ENCODE data around the gene NPAS3.

The NPAS3 gene

GRCh38 chr14:33567731-33568130, 629.1 kb downstream of the NPAS3 start:
- no peak for DNase-seq

- no peak for DNase-seq
Observed at GRCh38 chr14:33568935-33569579, 630.4 kb downstream of the NPAS3 start.

- no peak for DNase-seq
Observed at GRCh38 chr14:33569821-33570687, 631.4 kb downstream of the NPAS3 start.

DNA sequence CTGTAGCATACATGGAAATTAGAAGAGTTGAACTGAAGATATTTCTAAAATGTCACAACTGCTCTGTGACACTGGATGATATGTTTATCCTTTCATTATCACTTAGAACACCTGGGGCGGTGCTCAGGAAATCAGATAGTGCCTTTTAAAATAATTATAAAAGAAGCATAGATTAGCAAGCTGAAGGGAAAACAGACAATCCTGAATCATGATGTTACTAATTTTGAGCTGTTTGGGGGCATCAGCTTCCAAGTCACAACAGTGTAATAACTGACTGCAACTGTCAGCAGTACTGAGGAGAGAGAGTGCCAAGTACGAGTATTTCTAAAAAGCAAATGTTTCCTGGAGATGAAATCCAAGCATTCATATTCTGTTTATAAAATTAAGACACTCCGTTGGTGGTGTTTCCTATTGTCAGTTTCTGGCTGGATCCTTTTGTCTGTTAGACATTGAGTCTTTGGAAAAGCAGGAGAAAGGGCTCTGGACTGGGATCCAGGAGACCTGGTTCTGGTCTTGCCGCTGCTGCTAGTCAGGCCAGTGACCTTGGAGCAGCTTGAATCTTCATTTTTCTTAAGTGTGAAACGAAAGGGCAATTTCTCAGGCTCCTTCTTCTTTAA, 632.1 kb downstream of the NPAS3 start:
- no peak for DNase-seq

- no peak for DNase-seq
Observed at GRCh38 chr14:33573301-33573880, 634.7 kb downstream of the NPAS3 start.

DNA sequence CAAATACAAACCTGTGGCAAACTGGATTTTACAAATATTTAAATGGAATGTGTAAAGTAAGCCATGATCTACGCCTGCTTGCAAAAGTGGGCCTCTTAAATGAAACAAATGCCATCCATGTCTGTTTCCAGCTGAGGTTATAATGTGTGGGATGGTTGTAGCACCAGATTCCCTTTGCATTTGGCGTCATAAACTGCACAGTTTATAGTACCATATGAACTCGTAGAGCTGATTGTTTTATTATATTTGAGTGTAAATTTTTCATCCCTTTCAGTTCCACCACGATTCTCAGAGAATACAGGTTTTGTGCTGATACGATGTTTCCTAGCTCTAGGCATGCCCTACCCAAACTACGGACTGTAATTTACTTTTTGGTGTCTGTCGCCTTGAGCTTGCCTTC, 637.3 kb downstream of the NPAS3 start:
- DNase-seq, result no peak

- DNase-seq, result no peak
Observed at GRCh38 chr14:33578461-33579216, 640.0 kb downstream of the NPAS3 start.

- DNase-seq, result no peak
Observed at GRCh38 chr14:33580231-33580749, 641.6 kb downstream of the NPAS3 start.

- DNase-seq, result no peak
Observed at GRCh38 chr14:33580841-33581240, 642.2 kb downstream of the NPAS3 start.

GRCh38 chr14:33584697-33585096, 646.0 kb downstream of the NPAS3 start:
- no peak for DNase-seq

- DNase-seq, result no peak
Observed at GRCh38 chr14:33586806-33587205, 648.1 kb downstream of the NPAS3 start.

DNA sequence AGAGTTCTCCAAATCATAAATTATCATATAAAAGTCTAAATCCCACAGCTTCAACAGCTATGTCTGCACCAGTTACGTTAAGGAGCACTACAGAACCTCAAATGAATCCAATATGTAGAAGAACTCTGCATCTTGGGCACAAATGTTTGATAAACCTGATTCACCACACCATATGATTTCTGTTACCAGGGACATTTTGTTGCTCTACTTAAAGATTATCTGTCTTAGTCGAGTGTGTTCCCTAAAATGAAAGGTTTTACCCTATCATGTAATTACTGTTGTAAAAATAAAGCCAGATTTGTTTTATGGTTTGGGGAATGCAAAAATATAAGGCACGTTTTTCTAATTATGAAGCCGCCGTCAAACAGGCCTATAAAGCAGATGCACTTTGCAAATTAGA, 649.1 kb downstream of the NPAS3 start:
- no peak for DNase-seq

- DNase-seq, result no peak
Observed at GRCh38 chr14:33588771-33589170, 650.1 kb downstream of the NPAS3 start.

DNA sequence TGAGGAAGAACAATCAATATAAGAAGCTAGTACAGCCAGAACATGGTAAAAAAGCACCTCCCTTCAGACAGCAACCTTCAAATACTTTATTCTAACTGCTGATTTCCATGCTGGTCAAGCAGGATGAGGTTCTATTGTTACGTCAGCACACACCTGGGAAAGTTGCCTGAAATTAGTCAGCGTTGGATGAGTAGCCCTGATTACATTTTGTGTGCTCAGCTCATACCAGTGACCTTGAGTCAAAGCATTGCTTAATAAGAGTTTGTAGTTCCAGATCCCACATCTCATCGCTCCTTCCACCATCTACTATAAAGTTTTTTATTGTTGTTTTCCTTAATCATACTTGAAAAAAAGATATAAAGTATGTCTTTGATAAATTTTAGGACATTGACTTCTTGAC, 650.7 kb downstream of the NPAS3 start:
- DNase-seq, result no peak

- DNase-seq, result no peak
Observed at GRCh38 chr14:33590891-33591630, 652.4 kb downstream of the NPAS3 start.

DNA sequence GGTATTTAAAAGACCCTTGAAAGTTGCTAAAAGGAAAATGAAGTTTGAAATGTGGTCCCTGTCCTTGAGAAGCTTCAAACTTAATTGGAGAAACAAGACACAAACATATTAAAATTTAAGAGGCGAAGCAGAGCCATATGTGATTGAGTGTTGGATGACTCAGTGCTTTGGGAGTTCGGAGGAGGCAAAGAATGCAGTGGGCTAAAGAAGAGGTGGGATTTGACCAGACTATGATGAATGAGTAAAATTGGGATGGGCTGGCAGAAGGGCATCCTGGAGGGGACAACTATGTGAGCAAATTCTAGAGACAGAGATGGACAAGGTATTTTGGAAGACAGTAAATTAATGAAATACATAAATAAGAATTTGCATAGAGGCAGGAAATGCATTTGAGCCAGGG, 653.6 kb downstream of the NPAS3 start:
- no peak for DNase-seq

DNA sequence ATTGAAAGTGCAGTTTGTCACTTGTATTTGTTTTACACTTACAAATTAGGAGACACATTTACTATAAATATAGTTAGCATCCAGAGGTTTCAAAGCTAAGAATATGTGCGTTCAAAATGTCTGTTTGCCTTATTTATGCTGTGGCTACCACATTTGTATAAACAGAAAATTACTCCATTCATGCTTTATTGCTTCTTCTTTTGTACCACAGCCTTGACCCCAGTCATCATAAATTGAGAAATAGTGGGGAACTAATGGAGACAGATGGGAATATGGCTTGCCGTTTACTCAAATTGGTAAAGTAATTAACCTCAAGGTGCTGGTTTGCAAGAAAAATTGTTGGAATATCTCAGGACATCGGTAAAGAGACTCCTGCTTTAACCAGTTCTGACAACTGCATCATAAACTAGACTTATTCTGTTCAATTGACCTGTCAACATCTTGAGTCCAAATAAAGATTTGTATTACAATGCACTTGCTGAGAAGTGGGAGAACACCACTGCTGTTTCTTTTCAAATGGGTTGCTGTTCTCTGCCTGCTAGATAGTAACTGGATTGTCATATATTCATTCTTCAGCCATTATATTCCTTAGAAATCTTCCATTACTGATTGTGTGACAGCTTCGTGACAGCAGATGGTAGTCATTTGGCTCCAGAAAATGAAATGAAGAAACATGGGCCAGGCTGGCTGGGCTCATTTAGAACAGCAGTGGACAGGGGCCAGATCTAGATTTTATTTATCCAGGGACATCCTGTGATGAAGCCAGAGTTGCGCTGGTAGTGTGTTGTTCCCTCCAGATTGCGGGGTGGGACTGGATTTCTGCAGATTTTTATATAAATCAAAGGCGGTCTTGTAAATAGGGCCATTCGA, 657.8 kb downstream of the NPAS3 start:
- DNase-seq, result no peak

- no peak for DNase-seq
Observed at GRCh38 chr14:33598582-33598981, 659.9 kb downstream of the NPAS3 start.

GRCh38 chr14:33602396-33602795, 663.7 kb downstream of the NPAS3 start:
- DNase-seq, result no peak

DNA sequence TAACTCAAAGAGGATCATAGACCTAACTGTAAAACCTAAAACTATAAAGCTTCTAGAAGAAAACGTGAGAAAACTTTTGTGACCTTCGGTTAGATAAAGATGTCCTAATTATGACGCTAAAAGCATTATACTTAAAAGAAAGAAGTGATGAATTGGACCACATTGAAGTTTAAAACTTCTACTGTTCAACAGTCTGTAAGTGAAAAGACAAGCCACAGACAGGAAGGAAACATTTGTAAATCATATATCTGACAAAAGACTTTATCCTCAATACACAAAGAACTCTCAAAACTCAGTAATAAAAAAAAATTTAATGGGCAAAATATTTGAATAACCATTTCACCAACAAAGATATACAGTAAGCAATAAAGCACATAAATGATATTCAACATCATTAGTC, 667.9 kb downstream of the NPAS3 start:
- no peak for DNase-seq

GRCh38 chr14:33609582-33609981, 670.9 kb downstream of the NPAS3 start:
- no peak for DNase-seq

All from activated CD4-positive, alpha-beta T cell treated with anti-CD3 and anti-CD28 coated beads for 48 hours (primary cell).